ENCODE measurements around the gene FSD1L. TPM values are rescaled to one million over a fixed set of nuclear protein-coding genes. Genes with fewer than 3 reads are reported as not detected.

Gene FSD1L
- polyA plus RNA-seq, 1 donor (not counting 4 experiments of a cell fraction or from before 2014, with no cell fraction given) = 5.2 TPM

DNA sequence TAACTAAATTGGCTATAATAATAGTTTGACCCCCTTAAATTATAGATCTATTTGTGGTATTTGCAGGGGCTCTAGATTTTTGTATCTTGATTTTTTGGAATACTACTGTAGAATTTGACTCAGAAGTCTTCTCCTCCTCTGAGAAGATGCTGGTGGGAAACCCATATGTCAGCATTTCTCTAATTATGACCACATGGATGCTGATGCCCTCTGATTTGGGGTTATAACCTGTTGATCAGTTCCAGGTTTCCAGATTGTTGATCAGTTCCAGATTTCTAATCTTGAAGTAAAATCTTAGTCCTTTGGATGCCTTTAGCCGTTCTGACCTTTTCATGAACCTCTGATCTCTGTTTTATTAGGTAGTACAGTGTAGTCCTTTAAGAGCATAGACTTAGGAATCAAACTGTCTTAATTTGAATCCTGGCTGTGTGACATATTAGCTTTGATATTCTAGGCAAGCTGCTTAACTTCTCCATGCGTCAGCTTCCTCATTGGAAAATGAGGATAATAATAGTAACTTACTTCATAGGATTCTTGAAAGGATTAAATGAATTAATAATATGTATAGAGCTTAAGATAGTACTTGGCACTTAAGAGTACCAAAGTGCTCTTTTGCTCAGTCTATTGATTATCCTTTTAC lies 8.1 kb downstream of the FSD1L start:
- H3K27me3 ChIP-seq (ENCODE audit: control insufficient read depth, extremely low read depth, insufficient read depth, low read length) = no peaks in the 10 kb centered on the region
- FAIRE-seq = no peak
- peaks cover 2% of the 10 kb centered on the region for H3K9me1 ChIP-seq (ENCODE audit: control insufficient read depth, extremely low read depth, insufficient read depth, low read length)
- TF ChIP-seq CTCF (optimal IDR thresholded peaks at IDR 0.05 in 1 of 3, IDR thresholded peaks at IDR 0.05 in 1 of 3, conservative IDR thresholded peaks at IDR 0.05 in 1 of 3; ENCODE audit: extremely low read depth in 1 of 3, insufficient read depth in 2 of 3, low read length in 3 of 3) (no peak), EZH2 (IDR thresholded peaks at IDR 0.05; ENCODE audit: low read length) (no peak)
- no peak overlapping the region for H3K4me3 ChIP-seq (ENCODE audit: control insufficient read depth in 2 of 3, extremely low read depth in 1 of 3, insufficient read depth in 2 of 3, low read depth in 1 of 3, low read length in 3 of 3)
- H3K9ac ChIP-seq (ENCODE audit: control insufficient read depth, extremely low read depth, insufficient read depth, low read length) = no peak overlapping the region
- peaks cover 3% of the 10 kb centered on the region for H3K4me1 ChIP-seq (ENCODE audit: control insufficient read depth, extremely low read depth, insufficient read depth, low read length)
- peaks cover 4% of the 10 kb centered on the region for H3K9me3 ChIP-seq (ENCODE audit: control insufficient read depth, low read depth, low read length)
- peaks cover 96% of the 10 kb centered on the region for H3K79me2 ChIP-seq (ENCODE audit: control insufficient read depth, insufficient read depth, low read length)
- H3K27ac ChIP-seq (ENCODE audit: control insufficient read depth, insufficient read depth, low read length) = no peak overlapping the region
- H4K20me1 ChIP-seq (ENCODE audit: control insufficient read depth, extremely low read depth, insufficient read depth, low read length) = no peaks in the 10 kb centered on the region
- H3K4me2 ChIP-seq (ENCODE audit: control insufficient read depth, extremely low read depth, insufficient read depth, low read depth, low read length) = no peak overlapping the region
- DNase-seq (ENCODE audit: low read depth, low spot score) = no peak
- H2AFZ ChIP-seq (ENCODE audit: control insufficient read depth, low read length) = no peak overlapping the region
- no peaks in the 10 kb centered on the region for H3K36me3 ChIP-seq (ENCODE audit: control insufficient read depth in 2 of 2, extremely low read depth in 1 of 2, insufficient read depth in 2 of 2, low read length in 2 of 2)
- dilution Hi-C loops (cut with MboI; ENCODE audit: extremely low pct_ligation_motif_present, low sequenced_read_pairs) = no loop called here

DNA sequence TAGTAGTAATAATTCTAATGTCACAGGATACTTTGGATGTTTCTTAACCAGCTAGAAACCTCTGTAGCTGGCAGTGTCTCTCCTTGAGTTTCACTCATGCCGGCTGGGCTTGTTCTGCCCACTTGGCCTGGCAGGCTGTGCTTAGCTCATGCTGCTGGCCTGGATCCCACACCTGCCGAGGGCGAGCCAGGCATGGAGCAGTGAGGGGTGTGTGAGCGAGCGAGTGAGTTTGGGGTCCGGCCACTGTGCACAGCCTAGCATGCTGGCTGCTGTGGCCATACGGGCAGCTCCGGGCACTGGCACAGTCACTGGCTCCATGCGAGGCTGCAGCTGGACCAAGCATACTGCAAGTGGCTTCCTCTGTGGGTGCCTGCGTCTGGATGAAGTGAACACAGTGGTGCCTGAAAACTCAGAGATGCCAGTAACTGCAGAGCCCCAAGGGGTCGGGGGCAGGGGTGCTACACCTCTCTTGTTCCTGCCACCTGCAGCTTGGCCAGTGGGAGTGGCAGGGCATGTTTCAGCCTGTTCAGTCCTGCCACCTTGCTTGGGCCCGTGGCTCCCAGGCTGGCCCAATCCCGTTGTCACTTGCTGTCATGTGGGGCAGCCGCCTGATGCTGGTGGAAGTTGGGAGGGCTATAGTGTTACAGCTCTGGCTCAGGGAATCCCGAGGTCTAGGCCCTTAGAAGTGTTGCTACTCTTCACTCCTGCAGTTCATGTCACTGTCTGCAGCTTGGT lies 9.9 kb downstream of the FSD1L start:
- Histone ChIP-seq H3K79me2 (ENCODE audit: control insufficient read depth, insufficient read depth, low read length) (peaks cover 92% of the 10 kb centered on the region), H3K4me1 (ENCODE audit: control insufficient read depth, extremely low read depth, insufficient read depth, low read length) (peaks cover 3% of the 10 kb centered on the region), H3K4me3 (ENCODE audit: control insufficient read depth in 2 of 3, extremely low read depth in 1 of 3, insufficient read depth in 2 of 3, low read depth in 1 of 3, low read length in 3 of 3) (no peak overlapping the region), H3K4me2 (ENCODE audit: control insufficient read depth, extremely low read depth, insufficient read depth, low read depth, low read length) (no peak overlapping the region), H3K9me1 (ENCODE audit: control insufficient read depth, extremely low read depth, insufficient read depth, low read length) (peaks cover 2% of the 10 kb centered on the region), H4K20me1 (ENCODE audit: control insufficient read depth, extremely low read depth, insufficient read depth, low read length) (no peaks in the 10 kb centered on the region), H3K9me3 (ENCODE audit: control insufficient read depth, low read depth, low read length) (peaks cover 4% of the 10 kb centered on the region), H3K27ac (ENCODE audit: control insufficient read depth, insufficient read depth, low read length) (no peak overlapping the region), H3K9ac (ENCODE audit: control insufficient read depth, extremely low read depth, insufficient read depth, low read length) (no peak overlapping the region), H2AFZ (ENCODE audit: control insufficient read depth, low read length) (no peak overlapping the region), H3K36me3 (ENCODE audit: control insufficient read depth in 2 of 2, extremely low read depth in 1 of 2, insufficient read depth in 2 of 2, low read length in 2 of 2) (peaks cover 0 to 3% of the 10 kb centered on the region in 2 experiments), H3K27me3 (ENCODE audit: control insufficient read depth, extremely low read depth, insufficient read depth, low read length) (no peaks in the 10 kb centered on the region)
- no peak for DNase-seq (ENCODE audit: low read depth, low spot score)
- TF ChIP-seq EZH2 (IDR thresholded peaks at IDR 0.05; ENCODE audit: low read length) (no peak), CTCF (optimal IDR thresholded peaks at IDR 0.05 in 1 of 3, IDR thresholded peaks at IDR 0.05 in 1 of 3, conservative IDR thresholded peaks at IDR 0.05 in 1 of 3; ENCODE audit: extremely low read depth in 1 of 3, insufficient read depth in 2 of 3, low read length in 3 of 3) (no peak)
- no peak for FAIRE-seq
- dilution Hi-C loops (cut with MboI; ENCODE audit: extremely low pct_ligation_motif_present, low sequenced_read_pairs) = no loop called here
